ENCODE data around the gene NTF4. TPM values are rescaled to one million over a fixed set of nuclear protein-coding genes. Genes with fewer than 3 reads are reported as not detected.

NTF4 gene
- total and polyA plus RNA-seq, 2 of the 13 experiments (the other 11 are each of a cell fraction or from before 2014, with no cell fraction given): not detected

- Histone ChIP-seq H3K4me2 (ENCODE audit: low read depth, low read length) (no peak overlapping the region), H3K27ac (ENCODE audit: extremely low read length, insufficient read depth, low read length) (no peak overlapping the region), H2AFZ (ENCODE audit: low read length) (no peak overlapping the region), H3K9ac (ENCODE audit: insufficient read depth, low read depth, low read length) (no peak overlapping the region), H3K4me1 (ENCODE audit: insufficient read depth, low read length) (no peaks in the 10 kb centered on the region), H3K4me3 (replicated peaks in 1 of 3; ENCODE audit: insufficient read depth in 1 of 3, low read depth in 2 of 3, low read length in 3 of 3) (no peak overlapping the region), H3K27me3 (ENCODE audit: control insufficient read depth in 1 of 2, insufficient read depth in 2 of 2, low read length in 2 of 2) (no peaks in the 10 kb centered on the region), H3K79me2 (ENCODE audit: insufficient read depth, low read length) (no peaks in the 10 kb centered on the region), H3K36me3 (replicated peaks in 1 of 2; ENCODE audit: control insufficient read depth in 1 of 2, insufficient read depth in 2 of 2, low read length in 2 of 2) (peaks cover 33 to 88% of the 10 kb centered on the region in 2 experiments), H3K9me3 (ENCODE audit: low read length) (no peaks in the 10 kb centered on the region), H4K20me1 (ENCODE audit: insufficient read depth, low read length) (peaks cover 26% of the 10 kb centered on the region)
- intact Hi-C loops (cut with micrococcal nuclease; ENCODE audit: unreplicated experiment) (no loop called here), in situ Hi-C loops (cut with HindIII; ENCODE audit: extremely low pct_ligation_motif_present, low pct_unique_long_range_greater_than_20kb) (no loop called here)
- no TSS peak for BruUV-seq (replicated peaks)
- TF ChIP-seq AGO2 (optimal IDR thresholded peaks at IDR 0.05; ENCODE audit: low read depth, low read length): peak; percentile 69
- TF ChIP-seq HMG20B (CRISPR knock-in tag; conservative IDR thresholded peaks at IDR 0.05): no peak
- 0 out of 2 replicates have a peak, but pooled peaks have one; percentile 44 for TF ChIP-seq PCBP1 (IDR thresholded peaks at IDR 0.05; ENCODE audit: borderline replicate concordance, low read depth, low read length)
- TF ChIP-seq NFE2L1 (CRISPR knock-in tag; IDR thresholded peaks at IDR 0.05; ENCODE audit: borderline replicate concordance): no peak
- peak; percentile 65 for TF ChIP-seq RBM22 (optimal IDR thresholded peaks at IDR 0.05; ENCODE audit: low read length)
- TF ChIP-seq ZNF432 (CRISPR knock-in tag; IDR thresholded peaks at IDR 0.05; ENCODE audit: borderline replicate concordance): no peak
- TF ChIP-seq ISX (CRISPR knock-in tag; conservative IDR thresholded peaks at IDR 0.05): no peak
- no peak for TF ChIP-seq ZNF552 (CRISPR knock-in tag; IDR thresholded peaks at IDR 0.05; ENCODE audit: borderline replicate concordance)
- no peak for TF ChIP-seq THAP8 (CRISPR knock-in tag; IDR thresholded peaks at IDR 0.05; ENCODE audit: borderline replicate concordance)
- TF ChIP-seq AKNA (CRISPR knock-in tag; IDR thresholded peaks at IDR 0.05; ENCODE audit: borderline replicate concordance): no peak
- no peak for TF ChIP-seq MIER2 (CRISPR knock-in tag; IDR thresholded peaks at IDR 0.05)
- no peak for TF ChIP-seq ZNF281 (CRISPR knock-in tag; IDR thresholded peaks at IDR 0.05; ENCODE audit: borderline replicate concordance)
- TF ChIP-seq RBFOX2 (IDR thresholded peaks at IDR 0.05; ENCODE audit: low read depth, low read length): peak; percentile 54
- TF ChIP-seq ZBTB8A (CRISPR knock-in tag; IDR thresholded peaks at IDR 0.05; ENCODE audit: borderline replicate concordance, low read depth): no peak
- DNase-seq (ENCODE audit: low spot score): no peak
- no peak for FAIRE-seq
- 98% methylated on average over 28 of the region's 30 CpGs for WGBS (ENCODE audit: low lambda C conversion rate)
- POLR2A ChIA-PET: interaction anchor here (1.8 kb wide), 1 partner anchor 10 kb away, joined by 4 read pairs; the partner anchor contains the start of gene LIN7B
- no peak for ATAC-seq
- CTCF ChIA-PET (ENCODE audit: low intra/inter-chr PET ratio, low total read pairs): no interaction called here
Observed at GRCh38 chr19:49104229-49104864, 39.7 kb upstream of the NTF4 start.

All from HepG2 (cell line).